ENCODE results near the gene CRTC2. TPM values are rescaled to one million over a fixed set of nuclear protein-coding genes. Genes with fewer than 3 reads are reported as not detected.

CRTC2 gene
- total RNA-seq, 1 donor from 2014 or later: 6.6 TPM

Other genes starting within 250 kb of the CRTC2 start
- gene INTS3, start 230.6 kb downstream of the CRTC2 start, total RNA-seq: 15.1 and 59.2 TPM in 2 replicates
- gene SLC27A3, start 183.2 kb downstream of the CRTC2 start, total RNA-seq: 5.0 and 8.5 TPM in 2 replicates
- 2.6 and 16.6 TPM in 2 replicates for gene GATAD2B, start 35.6 kb downstream of the CRTC2 start, total RNA-seq
- gene DENND4B, start 11.9 kb downstream of the CRTC2 start, total RNA-seq: 2.6 and 21.5 TPM in 2 replicates
- gene SLC39A1, start 4.9 kb upstream of the CRTC2 start, total RNA-seq: 203 and 214 TPM in 2 replicates
- gene CREB3L4, start 9.3 kb upstream of the CRTC2 start, total RNA-seq: 4.9 and 7.1 TPM in 2 replicates
- gene JTB, start 19.1 kb upstream of the CRTC2 start, total RNA-seq: 109 and 116 TPM in 2 replicates
- gene RAB13, start 27.7 kb upstream of the CRTC2 start, total RNA-seq: 80.6 and 154 TPM in 2 replicates
- gene RPS27, start 32.1 kb upstream of the CRTC2 start, total RNA-seq: 242 and 820 TPM in 2 replicates
- 0.05 TPM in 1 of 2 replicates, not detected in the other for gene NUP210L, start 196.5 kb upstream of the CRTC2 start, total RNA-seq
- 654 and 806 TPM in 2 replicates for gene TPM3, start 233.5 kb upstream of the CRTC2 start, total RNA-seq
- gene CFAP141, start 247.7 kb upstream of the CRTC2 start, total RNA-seq: not detected in 2 replicates